H9 (cell line): ENCODE measurements around the gene COA8. TPM values are rescaled to one million over a fixed set of nuclear protein-coding genes. Genes with fewer than 3 reads are reported as not detected.
A peak's percentile ranks its signal among the peaks of the same experiment; 100 is the strongest.
"Not testable (repeated sequence)": the region's sequence is repeated elsewhere in the genome, so short reads cannot be mapped to it uniquely, and the experiment has no call there.

Experiments
- DNase-seq: peaks from one replicate; pipeline ENCODE4 v3.0.0-alpha.2; 2017
- H2AFZ ChIP-seq: one replicate; pipeline ENCODE4 v1.6.1; 2013; ENCODE audit warnings: mild to moderate bottlenecking, low read length, control low read depth, moderate library complexity
- H2AK5ac ChIP-seq: 2 replicates; pipeline ENCODE4 v1.6.1; 2013; ENCODE audit warnings: low read length, control low read depth, mixed read lengths; ENCODE audit not compliant: insufficient read length
- H2BK120ac ChIP-seq: one replicate; pipeline ENCODE4 v1.6.1; 2013; ENCODE audit warnings: low read depth, mild to moderate bottlenecking, low read length, control low read depth, inconsistent platforms; ENCODE audit not compliant: poor library complexity, severe bottlenecking
- H2BK12ac ChIP-seq: 2 replicates; pipeline ENCODE4 v1.6.1; 2013; ENCODE audit warnings: low read length, control low read depth, mixed read lengths, low read depth; ENCODE audit not compliant: insufficient read length
- H2BK15ac ChIP-seq: 2 replicates; pipeline ENCODE4 v1.6.1; 2013; ENCODE audit warnings: low read depth, low read length, control low read depth
- H2BK20ac ChIP-seq: one replicate; pipeline ENCODE4 v1.6.1; 2013; ENCODE audit warnings: low read depth, mild to moderate bottlenecking, low read length, control low read depth, inconsistent platforms; ENCODE audit not compliant: poor library complexity, severe bottlenecking
- H2BK5ac ChIP-seq: 2 replicates; pipeline ENCODE4 v1.6.1; 2013; ENCODE audit warnings: low read length, control low read depth, mixed read lengths; ENCODE audit not compliant: insufficient read length
- H3K14ac ChIP-seq: 2 replicates; pipeline ENCODE4 v1.6.1; 2013; ENCODE audit warnings: low read length, control low read depth; ENCODE audit not compliant: insufficient read depth
- H3K18ac ChIP-seq: 2 replicates; pipeline ENCODE4 v1.6.1; 2013; ENCODE audit warnings: low read depth, mild to moderate bottlenecking, mixed read lengths, low read length, control low read depth; ENCODE audit not compliant: insufficient read length
- H3K23ac ChIP-seq: 2 replicates; pipeline ENCODE4 v1.6.1; 2013; ENCODE audit warnings: low read length, control low read depth, mixed read lengths, low read depth; ENCODE audit not compliant: insufficient read length
- H3K23me2 ChIP-seq: 2 replicates; pipeline ENCODE4 v1.6.1; 2013; ENCODE audit warnings: low read depth, mild to moderate bottlenecking, mixed read lengths, low read length, control low read depth; ENCODE audit not compliant: insufficient read length, poor library complexity, severe bottlenecking
- H3K27ac ChIP-seq: 2 replicates; pipeline ENCODE4 v1.5.1; 2013; ENCODE audit warnings: low read length, control low read depth, mixed read lengths, low read depth; ENCODE audit not compliant: insufficient read length
- H3K27me3 ChIP-seq: 2 replicates; pipeline ENCODE4 v1.6.1; 2013; ENCODE audit warnings: low read length, control low read depth, inconsistent platforms; ENCODE audit not compliant: insufficient read depth
- H3K4ac ChIP-seq: 2 replicates; pipeline ENCODE4 v1.6.1; 2013; ENCODE audit warnings: low read depth, mild to moderate bottlenecking, control low read depth, inconsistent platforms, low read length, moderate library complexity
- H3K4me1 ChIP-seq: 2 replicates; pipeline ENCODE4 v1.6.1; 2013; ENCODE audit warnings: low read length, control low read depth, inconsistent platforms; ENCODE audit not compliant: insufficient read depth
- H3K4me2 ChIP-seq: 2 replicates; pipeline ENCODE4 v1.6.1; 2013; ENCODE audit warnings: low read length, control low read depth, mixed read lengths; ENCODE audit not compliant: insufficient read length, insufficient read depth
- H3K56ac ChIP-seq: 2 replicates; pipeline ENCODE4 v1.6.1; 2013; ENCODE audit warnings: low read depth, mild to moderate bottlenecking, mixed read lengths, low read length, control low read depth; ENCODE audit not compliant: insufficient read length
- H3K79me1 ChIP-seq: 2 replicates; pipeline ENCODE4 v1.6.1; 2013; ENCODE audit warnings: low read depth, mild to moderate bottlenecking, moderate library complexity, low read length, control low read depth, inconsistent platforms; ENCODE audit not compliant: insufficient read depth, poor library complexity, severe bottlenecking
- H3K79me2 ChIP-seq: 2 replicates; pipeline ENCODE4 v1.6.1; 2013; ENCODE audit warnings: low read length, control low read depth, inconsistent platforms; ENCODE audit not compliant: insufficient read depth
- H3K9ac ChIP-seq: 2 replicates; pipeline ENCODE4 v1.6.1; 2013; ENCODE audit warnings: low read length, control low read depth, mixed read lengths; ENCODE audit not compliant: insufficient read length; ENCODE audit errors: extremely low read depth
- H3K9me3 ChIP-seq: one replicate; pipeline ENCODE4 v1.6.1; 2013; ENCODE audit warnings: low read depth, low read length, inconsistent platforms; ENCODE audit not compliant: control insufficient read depth
- H3T11ph ChIP-seq: one replicate; pipeline ENCODE4 v1.6.1; 2013; ENCODE audit warnings: mild to moderate bottlenecking, low read length, control low read depth, inconsistent platforms
- H4K20me1 ChIP-seq: one replicate; pipeline ENCODE4 v1.6.1; 2013; ENCODE audit not compliant: control insufficient read depth, insufficient read length, insufficient read depth
- H4K5ac ChIP-seq: 2 replicates; pipeline ENCODE4 v1.6.1; 2013; ENCODE audit warnings: low read depth, mild to moderate bottlenecking, mixed read lengths, low read length, control low read depth; ENCODE audit not compliant: insufficient read length
- H4K8ac ChIP-seq: replicated peaks from 2 replicates; pipeline ENCODE4 v1.6.1; 2013; ENCODE audit warnings: low read length, control low read depth, mixed read lengths, low read depth; ENCODE audit not compliant: insufficient read length
- H4K91ac ChIP-seq: 2 replicates; pipeline ENCODE4 v1.6.1; 2013; ENCODE audit warnings: low read depth, mild to moderate bottlenecking, moderate library complexity, mixed read lengths, low read length, control low read depth; ENCODE audit not compliant: insufficient read length
- H3K27ac Mint-ChIP-seq, 3 experiments: 2 replicates in 2 of 3; 3 replicates in 1 of 3; pipeline ENCODE4 v1.8.0; 2020 to 2021; ENCODE audit warnings: mixed read lengths in 3 of 3, mild to moderate bottlenecking in 1 of 3, moderate library complexity in 1 of 3
- H3K27me3 Mint-ChIP-seq: 2 replicates; pipeline ENCODE4 v1.8.0; 2021; ENCODE audit warnings: low read depth, mild to moderate bottlenecking, moderate library complexity, mixed read lengths
- H3K36me3 Mint-ChIP-seq, 3 experiments: 2 replicates in 2 of 3; 3 replicates in 1 of 3; pipeline ENCODE4 v1.8.0; 2020 to 2021; ENCODE audit warnings: low read depth in 3 of 3, mixed read lengths in 3 of 3; ENCODE audit not compliant: insufficient read depth in 1 of 3
- H3K4me1 Mint-ChIP-seq, 2 experiments: 2 replicates each; pipeline ENCODE4 v1.8.0; 2020; ENCODE audit warnings: mixed read lengths in 2 of 2
- H3K4me3 Mint-ChIP-seq, 2 experiments: 2 replicates in 1 of 2; 3 replicates in 1 of 2; pipeline ENCODE4 v1.8.0; 2020 to 2021; ENCODE audit warnings: mild to moderate bottlenecking in 2 of 2, mixed read lengths in 2 of 2, moderate library complexity in 1 of 2
- H3K9me3 Mint-ChIP-seq, 2 experiments: 2 replicates in 1 of 2; 3 replicates in 1 of 2; pipeline ENCODE4 v1.8.0; 2020; ENCODE audit warnings: mild to moderate bottlenecking in 2 of 2, mixed read lengths in 2 of 2, moderate library complexity in 1 of 2
- WGBS: extraction: QIAGEN DNeasy Blood & Tissue Kit; methylation state at CpG from one replicate; pipeline ENCODE4 v1.1.7; 2013; ENCODE audit warnings: missing lambda C conversion rate, low lambda C conversion rate, mixed read lengths; ENCODE audit not compliant: insufficient read length; ENCODE audit errors: extremely low coverage; 5-methylcytosine and 5-hydroxymethylcytosine counted together
- total RNA-seq: library from RNA; stranded (reverse); gene quantifications from 2 replicates; pipeline ENCODE4 v1.2.1, GENCODE V29; 2021
- TF ChIP-seq, protein P1 (sequence below): fragments of 200-600 bp; sonication (generic); conservative IDR thresholded peaks from 3 replicates; pipeline ENCODE4 v1.8.0; 2021; ENCODE audit warnings: antibody characterized with exemption, mild to moderate bottlenecking

The COA8 gene
- total RNA-seq, 1 experiment from 2014 or later: 45.5 TPM

DNA sequence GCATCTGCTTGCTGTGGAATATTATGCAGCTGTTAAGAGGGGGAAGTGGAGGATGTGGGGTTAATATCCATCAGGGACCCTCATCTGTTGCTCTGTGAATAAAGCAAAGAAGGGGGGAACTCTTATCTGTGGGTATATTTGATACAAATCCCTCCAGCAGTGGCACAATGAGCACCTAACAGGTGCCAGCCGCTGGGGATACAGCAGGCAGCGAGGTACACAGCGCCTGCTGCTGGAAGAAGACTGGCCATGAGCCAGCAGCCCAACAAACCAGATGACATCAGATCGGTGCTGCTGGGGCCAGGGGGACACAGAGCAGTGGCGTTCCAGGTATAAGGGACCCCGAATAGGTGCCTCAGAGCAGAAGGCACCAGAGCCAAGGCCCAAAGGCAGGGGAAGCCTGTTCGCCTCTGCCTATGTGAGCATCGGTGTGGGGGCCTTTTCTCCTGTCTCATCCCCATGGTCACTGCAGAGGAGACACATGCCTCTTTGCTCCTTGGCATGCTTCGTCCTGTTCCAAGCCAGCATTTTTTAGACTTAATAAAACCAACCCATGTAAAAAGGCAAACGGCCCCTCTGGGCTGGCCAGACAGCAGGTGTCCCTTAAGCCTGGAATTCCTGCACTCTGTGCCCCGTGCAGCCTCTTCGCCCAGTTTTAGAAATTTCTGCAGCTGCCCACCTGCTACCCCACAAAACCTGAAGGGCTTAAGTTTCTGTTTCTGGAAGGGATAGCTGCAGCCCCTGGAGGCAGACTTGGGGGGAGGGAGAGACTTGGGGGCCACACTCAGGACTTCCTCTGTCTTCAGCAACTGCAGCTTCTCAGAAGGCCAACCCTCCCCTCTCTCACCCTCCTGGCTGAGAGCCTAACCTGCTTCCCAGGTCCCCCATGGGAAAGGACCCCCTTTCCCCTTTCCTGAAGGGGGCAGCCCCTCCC is 38.5 kb upstream of the COA8 start:
- no peak overlapping the region for H3K18ac ChIP-seq
- no peaks in the 10 kb centered on the region for H3K79me2 ChIP-seq
- no peak overlapping the region for H3K4me2 ChIP-seq
- H3K4ac ChIP-seq: no peak overlapping the region
- H3K56ac ChIP-seq: no peak overlapping the region
- H2AFZ ChIP-seq: no peak overlapping the region
- H2BK12ac ChIP-seq: no peak overlapping the region
- H4K8ac ChIP-seq: no peak overlapping the region
- no peak overlapping the region for H3K27ac ChIP-seq
- H4K5ac ChIP-seq: no peak overlapping the region
- no peak overlapping the region for H2AK5ac ChIP-seq
- peaks cover 12% of the 10 kb centered on the region for H3K23me2 ChIP-seq
- H3K23ac ChIP-seq: no peak overlapping the region
- H2BK5ac ChIP-seq: no peak overlapping the region
- no peak for DNase-seq
- no peak overlapping the region for H3T11ph ChIP-seq
- Mint-ChIP-seq H3K36me3 (peaks cover 9 to 10% (median 10%) of the 10 kb centered on the region in 3 experiments), H3K4me3 (peak overlapping the region in 1 of 2 experiments; percentile 77; a peak in 3 of 5 replicates), H3K9me3 (peaks cover 4 to 5% of the 10 kb centered on the region in 2 experiments; a peak in 3 of 5 replicates), H3K27me3 (peaks cover 35% of the 10 kb centered on the region), H3K4me1 (peaks cover 20 to 39% of the 10 kb centered on the region in 2 experiments), H3K27ac (no peak overlapping the region; a peak in 1 of 7 replicates)
- no peak overlapping the region for H2BK120ac ChIP-seq
- no CpG with 5 or more reads among the region's 12 CpGs for WGBS
- H3K4me1 ChIP-seq: no peaks in the 10 kb centered on the region
- no peak overlapping the region for H2BK20ac ChIP-seq
- no peak overlapping the region for H4K91ac ChIP-seq
- no peak overlapping the region for H2BK15ac ChIP-seq
- H3K9ac ChIP-seq: no peak overlapping the region
- TF ChIP-seq, protein P1, sequence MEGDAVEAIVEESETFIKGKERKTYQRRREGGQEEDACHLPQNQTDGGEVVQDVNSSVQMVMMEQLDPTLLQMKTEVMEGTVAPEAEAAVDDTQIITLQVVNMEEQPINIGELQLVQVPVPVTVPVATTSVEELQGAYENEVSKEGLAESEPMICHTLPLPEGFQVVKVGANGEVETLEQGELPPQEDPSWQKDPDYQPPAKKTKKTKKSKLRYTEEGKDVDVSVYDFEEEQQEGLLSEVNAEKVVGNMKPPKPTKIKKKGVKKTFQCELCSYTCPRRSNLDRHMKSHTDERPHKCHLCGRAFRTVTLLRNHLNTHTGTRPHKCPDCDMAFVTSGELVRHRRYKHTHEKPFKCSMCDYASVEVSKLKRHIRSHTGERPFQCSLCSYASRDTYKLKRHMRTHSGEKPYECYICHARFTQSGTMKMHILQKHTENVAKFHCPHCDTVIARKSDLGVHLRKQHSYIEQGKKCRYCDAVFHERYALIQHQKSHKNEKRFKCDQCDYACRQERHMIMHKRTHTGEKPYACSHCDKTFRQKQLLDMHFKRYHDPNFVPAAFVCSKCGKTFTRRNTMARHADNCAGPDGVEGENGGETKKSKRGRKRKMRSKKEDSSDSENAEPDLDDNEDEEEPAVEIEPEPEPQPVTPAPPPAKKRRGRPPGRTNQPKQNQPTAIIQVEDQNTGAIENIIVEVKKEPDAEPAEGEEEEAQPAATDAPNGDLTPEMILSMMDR: peak; percentile 50; the same call in 2 of the 3 replicates
- H3K79me1 ChIP-seq: no peaks in the 10 kb centered on the region
- peaks cover 3% of the 10 kb centered on the region for H4K20me1 ChIP-seq
- H3K9me3 ChIP-seq: no peaks in the 10 kb centered on the region
- peaks cover 7% of the 10 kb centered on the region; the same call in 1 of the 2 replicates for H3K27me3 ChIP-seq
- H3K14ac ChIP-seq: no peak overlapping the region

DNA sequence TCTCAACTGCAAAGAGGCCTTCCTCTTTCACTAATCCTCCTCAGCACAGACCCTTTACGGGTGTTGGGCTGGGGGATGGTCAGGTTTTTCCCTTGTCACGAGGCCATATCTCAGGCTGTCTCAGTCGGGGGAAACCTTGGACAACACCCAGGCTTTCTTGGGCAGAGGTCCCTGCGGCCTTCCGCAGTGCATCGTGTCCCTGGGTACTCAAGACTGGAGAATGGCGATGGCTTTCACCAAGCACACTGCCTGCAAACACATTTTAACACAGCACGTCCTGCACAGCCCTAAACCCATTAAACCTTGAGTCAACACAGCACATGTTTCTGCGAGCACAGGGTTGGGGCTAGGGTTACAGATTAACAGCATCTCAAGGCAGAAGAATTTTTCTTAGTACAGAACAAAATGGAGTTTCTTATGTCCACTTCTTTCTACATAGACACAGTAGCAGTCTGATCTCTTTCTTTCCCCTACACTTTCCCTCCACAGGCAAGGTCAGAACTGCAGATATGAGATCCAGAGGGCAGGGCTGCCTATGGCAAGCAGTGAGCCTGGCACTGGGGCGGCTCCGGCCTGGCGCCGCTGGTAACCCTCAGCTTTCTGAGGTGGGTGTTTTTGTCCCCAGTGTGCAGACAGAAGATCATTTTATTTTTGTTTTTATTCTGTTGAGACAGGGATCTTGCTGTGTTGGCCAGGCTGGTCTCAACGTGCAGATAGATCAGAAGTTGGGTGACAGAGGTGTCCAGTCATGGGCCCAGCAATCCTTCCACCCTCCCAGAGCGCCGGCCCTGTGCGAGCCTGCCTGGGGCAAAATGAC is 37.1 kb upstream of the COA8 start:
- H3K4me1 Mint-ChIP-seq: peaks cover 18 to 41% of the 10 kb centered on the region in 2 experiments
- H2BK20ac ChIP-seq, DNase-seq, H3K36me3 Mint-ChIP-seq, H3K79me2 ChIP-seq, H2BK15ac ChIP-seq, H3T11ph ChIP-seq, H3K56ac ChIP-seq, H4K20me1 ChIP-seq, H3K23ac ChIP-seq, H2BK120ac ChIP-seq, H3K9ac ChIP-seq, H3K4me2 ChIP-seq, H3K4ac ChIP-seq, H3K4me3 Mint-ChIP-seq, H4K5ac ChIP-seq, H3K14ac ChIP-seq, H3K9me3 ChIP-seq, H3K4me1 ChIP-seq, H3K27me3 ChIP-seq, H2AK5ac ChIP-seq, H3K27ac Mint-ChIP-seq, H3K79me1 ChIP-seq, H4K91ac ChIP-seq, H2BK5ac ChIP-seq, H3K9me3 Mint-ChIP-seq, H4K8ac ChIP-seq, H2AFZ ChIP-seq, H3K18ac ChIP-seq, H3K27ac ChIP-seq, H2BK12ac ChIP-seq: not testable (repeated sequence)
- peaks cover 35% of the 10 kb centered on the region for H3K27me3 Mint-ChIP-seq
- WGBS: no CpG with 5 or more reads among the region's 17 CpGs
- H3K23me2 ChIP-seq: peaks cover 20% of the 10 kb centered on the region
